ENCODE results near the gene KNTC1. TPM values are rescaled to one million over a fixed set of nuclear protein-coding genes. Genes with fewer than 3 reads are reported as not detected.
A peak's percentile ranks its signal among the peaks of the same experiment; 100 is the strongest.
"Not testable (repeated sequence)": the region's sequence is repeated elsewhere in the genome, so short reads cannot be mapped to it uniquely, and the experiment has no call there.

The KNTC1 gene
- total RNA-seq, 2 experiments from 2014 or later = 170 to 195 TPM

DNA sequence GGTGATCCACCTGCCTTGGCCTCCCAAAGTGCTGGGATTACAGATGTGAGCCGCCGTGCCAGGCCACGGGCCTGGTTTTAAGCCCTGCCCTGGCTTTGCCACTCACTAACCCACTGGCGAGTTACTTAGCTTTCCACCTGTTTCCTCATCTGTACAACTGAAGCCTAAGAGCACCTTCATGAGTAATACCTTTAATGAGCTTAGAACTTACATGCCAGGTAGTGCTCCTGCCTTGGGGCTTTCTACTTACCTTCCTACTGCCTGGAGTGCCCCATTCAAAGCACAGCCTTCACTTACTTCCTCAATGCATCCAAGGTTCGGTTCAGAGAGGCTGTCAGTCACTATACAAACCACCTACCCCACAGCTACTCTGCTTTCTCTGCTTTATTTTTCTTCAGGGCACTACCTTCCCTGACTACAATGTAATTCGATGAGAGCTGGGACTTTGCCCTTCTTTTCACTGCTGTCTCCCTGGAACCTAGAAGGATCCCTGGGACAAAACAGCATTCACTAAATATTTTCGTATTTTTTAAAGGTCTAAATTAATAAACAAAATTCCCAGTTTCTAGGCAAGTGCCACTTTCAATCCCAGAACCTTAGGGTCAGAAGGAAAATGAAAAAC, 40.1 kb upstream of the KNTC1 start:
- no peaks in the 10 kb centered on the region for H3K4me1 ChIP-seq (ENCODE audit: insufficient read depth, low read length, poor library complexity, severe bottlenecking)
- peaks cover 20% of the 10 kb centered on the region; the same call in 1 of the 2 replicates for H3K79me2 ChIP-seq (ENCODE audit: insufficient read depth, low read depth, low read length)
- H4K20me1 ChIP-seq (ENCODE audit: insufficient read depth, low read length) = no peaks in the 10 kb centered on the region
- ChIA-PET CTCF (ENCODE audit: unreplicated experiment) (no interaction called here), POLR2A (interaction anchor here (0.6 kb wide), 1 partner anchor 37 kb away, joined by 3 read pairs; no protein-coding TSS in a partner anchor)
- intact Hi-C loops (cut with micrococcal nuclease; ENCODE audit: unreplicated experiment) = no loop called here
- no peak overlapping the region for H2AFZ ChIP-seq (ENCODE audit: low read length)
- TF ChIP-seq, protein P1, sequence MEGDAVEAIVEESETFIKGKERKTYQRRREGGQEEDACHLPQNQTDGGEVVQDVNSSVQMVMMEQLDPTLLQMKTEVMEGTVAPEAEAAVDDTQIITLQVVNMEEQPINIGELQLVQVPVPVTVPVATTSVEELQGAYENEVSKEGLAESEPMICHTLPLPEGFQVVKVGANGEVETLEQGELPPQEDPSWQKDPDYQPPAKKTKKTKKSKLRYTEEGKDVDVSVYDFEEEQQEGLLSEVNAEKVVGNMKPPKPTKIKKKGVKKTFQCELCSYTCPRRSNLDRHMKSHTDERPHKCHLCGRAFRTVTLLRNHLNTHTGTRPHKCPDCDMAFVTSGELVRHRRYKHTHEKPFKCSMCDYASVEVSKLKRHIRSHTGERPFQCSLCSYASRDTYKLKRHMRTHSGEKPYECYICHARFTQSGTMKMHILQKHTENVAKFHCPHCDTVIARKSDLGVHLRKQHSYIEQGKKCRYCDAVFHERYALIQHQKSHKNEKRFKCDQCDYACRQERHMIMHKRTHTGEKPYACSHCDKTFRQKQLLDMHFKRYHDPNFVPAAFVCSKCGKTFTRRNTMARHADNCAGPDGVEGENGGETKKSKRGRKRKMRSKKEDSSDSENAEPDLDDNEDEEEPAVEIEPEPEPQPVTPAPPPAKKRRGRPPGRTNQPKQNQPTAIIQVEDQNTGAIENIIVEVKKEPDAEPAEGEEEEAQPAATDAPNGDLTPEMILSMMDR (conservative IDR thresholded peaks at IDR 0.05; ENCODE audit: low read length) = no peak
- TF ChIP-seq EZH2phosphoT487 (IDR thresholded peaks at IDR 0.05; ENCODE audit: borderline replicate concordance, low read depth, low read length) = no peak
- peaks cover 97% of the 10 kb centered on the region for H3K36me3 ChIP-seq (ENCODE audit: insufficient read depth, low read length)
- BruUV-seq (replicated peaks) = TSS peak; percentile 8
- H3K4me3 ChIP-seq (ENCODE audit: low read depth, low read length, poor library complexity, severe bottlenecking) = no peak overlapping the region
- H3K9me2 ChIP-seq (ENCODE audit: insufficient read depth, low read length) = no peaks in the 10 kb centered on the region
- H3K4me2 ChIP-seq (ENCODE audit: low read length) = no peak overlapping the region
- no peak for DNase-seq (ENCODE audit: low spot score)
- no peaks in the 10 kb centered on the region for H3K9me3 ChIP-seq (ENCODE audit: low read length)
- no peak overlapping the region for H3K27ac ChIP-seq (ENCODE audit: low read depth, low read length, poor library complexity, severe bottlenecking)

DNA sequence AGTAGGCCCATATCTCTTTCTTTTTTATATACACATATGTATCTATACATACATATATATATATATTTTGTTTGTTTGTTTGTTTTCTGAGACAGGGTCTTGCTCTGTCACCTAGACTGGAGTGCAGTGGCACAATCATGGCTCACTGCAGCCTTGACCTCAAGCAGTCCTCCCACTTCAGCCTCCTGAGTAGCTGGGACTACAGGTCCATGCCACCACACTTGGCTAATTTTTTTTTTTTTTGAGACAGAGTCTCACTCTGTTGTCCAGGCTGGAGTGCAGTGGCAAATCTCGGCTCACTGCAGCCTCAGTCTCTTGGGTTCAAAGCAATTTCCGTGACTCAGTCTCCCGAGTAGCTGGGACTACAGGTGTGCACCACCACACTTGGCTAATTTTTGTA, 39.2 kb upstream of the KNTC1 start:
- H4K20me1 ChIP-seq (ENCODE audit: insufficient read depth, low read length); H3K9me3 ChIP-seq (ENCODE audit: low read length); H3K27ac ChIP-seq (ENCODE audit: low read depth, low read length, poor library complexity, severe bottlenecking); DNase-seq (ENCODE audit: low spot score); H3K4me3 ChIP-seq (ENCODE audit: low read depth, low read length, poor library complexity, severe bottlenecking); intact Hi-C loops (cut with micrococcal nuclease; ENCODE audit: unreplicated experiment); H3K4me1 ChIP-seq (ENCODE audit: insufficient read depth, low read length, poor library complexity, severe bottlenecking); CTCF ChIA-PET (ENCODE audit: unreplicated experiment); H3K4me2 ChIP-seq (ENCODE audit: low read length); BruUV-seq (replicated peaks); H3K9me2 ChIP-seq (ENCODE audit: insufficient read depth, low read length); H2AFZ ChIP-seq (ENCODE audit: low read length): not testable (repeated sequence)
- H3K79me2 ChIP-seq (ENCODE audit: insufficient read depth, low read depth, low read length) = peaks cover 29% of the 10 kb centered on the region
- peaks cover 100% of the 10 kb centered on the region for H3K36me3 ChIP-seq (ENCODE audit: insufficient read depth, low read length)
- POLR2A ChIA-PET = interaction anchor here (0.6 kb wide), 2 partner anchors 67 to 231 kb away, joined by 3 to 4 read pairs; no protein-coding TSS in a partner anchor

DNA sequence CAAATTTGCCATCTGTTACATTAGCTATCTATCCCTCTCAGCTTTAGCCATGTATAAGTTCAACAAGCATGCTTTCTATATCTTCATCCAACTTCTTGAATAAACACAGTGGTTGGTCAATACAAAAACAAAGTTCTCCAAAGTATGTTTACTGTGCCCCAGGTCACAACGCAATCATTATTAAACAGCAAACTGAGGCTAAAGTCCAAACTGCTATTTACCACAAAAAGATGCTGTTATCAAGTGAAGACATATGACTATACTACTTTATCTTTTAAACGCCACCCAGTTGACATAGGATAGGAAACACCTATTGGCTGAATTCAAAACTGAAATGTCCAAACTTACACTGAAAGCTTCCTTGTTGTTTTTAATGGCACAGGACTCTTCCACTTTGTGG, 38.0 kb upstream of the KNTC1 start:
- H3K9me2 ChIP-seq (ENCODE audit: insufficient read depth, low read length) = no peaks in the 10 kb centered on the region
- peaks cover 97% of the 10 kb centered on the region for H3K36me3 ChIP-seq (ENCODE audit: insufficient read depth, low read length)
- POLR2A ChIA-PET = interaction anchor here (0.5 to 1.6 kb wide), 4 partner anchors 9 to 623 kb away, joined by 3 to 9 read pairs (median 3); no protein-coding TSS in a partner anchor
- H2AFZ ChIP-seq (ENCODE audit: low read length) = no peak overlapping the region
- CTCF ChIA-PET (ENCODE audit: unreplicated experiment) = no interaction called here
- no peak for TF ChIP-seq EZH2phosphoT487 (IDR thresholded peaks at IDR 0.05; ENCODE audit: borderline replicate concordance, low read depth, low read length)
- TF ChIP-seq, protein P1 (conservative IDR thresholded peaks at IDR 0.05; ENCODE audit: low read length) = no peak
- peaks cover 4% of the 10 kb centered on the region for H3K4me1 ChIP-seq (ENCODE audit: insufficient read depth, low read length, poor library complexity, severe bottlenecking)
- H3K9me3 ChIP-seq (ENCODE audit: low read length) = no peaks in the 10 kb centered on the region
- intact Hi-C loops (cut with micrococcal nuclease; ENCODE audit: unreplicated experiment) = no loop called here
- H3K4me2 ChIP-seq (ENCODE audit: low read length) = no peak overlapping the region
- no peak for DNase-seq (ENCODE audit: low spot score)
- H4K20me1 ChIP-seq (ENCODE audit: insufficient read depth, low read length) = no peaks in the 10 kb centered on the region
- H3K79me2 ChIP-seq (ENCODE audit: insufficient read depth, low read depth, low read length) = peaks cover 39% of the 10 kb centered on the region
- no peak overlapping the region for H3K4me3 ChIP-seq (ENCODE audit: low read depth, low read length, poor library complexity, severe bottlenecking)
- BruUV-seq (replicated peaks) = TSS peak; percentile 19
- H3K27ac ChIP-seq (ENCODE audit: low read depth, low read length, poor library complexity, severe bottlenecking) = no peak overlapping the region
